ENCODE data around the gene FAM228A.

DNA sequence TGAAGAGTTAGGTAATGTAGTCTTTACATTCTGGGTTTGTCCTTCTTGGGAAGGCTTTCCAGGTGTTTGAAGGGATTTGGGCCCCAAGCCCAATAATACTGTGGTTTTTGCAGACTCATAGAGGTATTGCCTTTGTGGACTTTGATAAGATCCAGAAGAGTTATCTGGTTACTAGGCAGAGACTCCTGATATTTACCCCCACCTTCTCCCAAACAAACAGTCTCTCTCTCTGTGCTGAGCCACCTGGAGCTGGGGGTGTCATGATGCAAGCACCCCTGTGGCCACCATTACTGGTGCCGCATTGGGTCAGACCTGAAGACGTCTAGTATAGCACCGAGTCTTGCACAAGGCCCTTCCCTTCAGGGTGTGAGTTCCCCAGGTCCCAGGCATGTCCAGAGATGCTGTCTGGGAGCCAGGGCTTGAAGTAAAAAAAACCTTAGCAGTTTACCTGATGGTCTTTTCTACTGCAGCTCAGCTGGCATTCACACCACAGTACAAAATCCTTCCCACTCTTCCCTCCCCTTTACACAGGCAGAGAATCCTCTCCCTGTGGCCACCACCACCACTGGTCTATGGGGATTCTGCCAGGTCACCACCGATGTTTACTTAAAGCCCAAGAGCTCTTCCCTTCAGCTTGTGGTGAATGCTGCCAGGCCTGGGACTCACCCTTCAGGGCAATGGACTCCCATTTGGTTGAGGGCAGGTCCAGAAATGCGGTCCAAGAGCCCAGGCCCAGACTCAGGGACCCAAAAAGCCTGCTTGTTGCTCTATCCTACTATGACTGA lies 22.2 kb upstream of the FAM228A start:
- TF ChIP-seq CTCF (conservative IDR thresholded peaks at IDR 0.05): no peak
- TF ChIP-seq EZH2 (IDR thresholded peaks at IDR 0.05; ENCODE audit: low read depth): no peak

Measured in PC-9 (cell line).